Measurements from ENCODE around the gene SDS. TPM values are rescaled to one million over a fixed set of nuclear protein-coding genes. Genes with fewer than 3 reads are reported as not detected.

SDS gene
- total and polyA plus RNA-seq, 2 of the 8 experiments (the other 6 are each of a cell fraction or from before 2014, with no cell fraction given), result 0.21 TPM; not detected in 1

GRCh38 chr12:113371808-113372207 lies 31.9 kb downstream of the SDS start:
- H2BK15ac ChIP-seq (ENCODE audit: low read length), result no peak overlapping the region
- no peak overlapping the region for H3K4me2 ChIP-seq (ENCODE audit: insufficient read depth in 1 of 2, low read depth in 2 of 2, low read length in 2 of 2)
- H2BK120ac ChIP-seq (replicated peaks; ENCODE audit: low read depth, low read length), result no peak overlapping the region
- H3K36me3 ChIP-seq (ENCODE audit: control insufficient read depth in 2 of 4, insufficient read depth in 4 of 4, low read length in 3 of 4), result peaks cover 0 to 7% (median 0%) of the 10 kb centered on the region in 4 experiments; a peak in 5 of 8 replicates
- no peak overlapping the region; the same call in 1 of the 2 replicates for H2BK5ac ChIP-seq (ENCODE audit: low read depth, low read length)
- H3K23me2 ChIP-seq (ENCODE audit: low read depth, low read length), result peaks cover 5% of the 10 kb centered on the region; the same call in 1 of the 2 replicates
- H3K18ac ChIP-seq (ENCODE audit: extremely low read depth, low read length), result no peak overlapping the region
- FAIRE-seq, result no peak
- H4K20me1 ChIP-seq (replicated peaks in 1 of 2; ENCODE audit: control insufficient read depth in 1 of 2, insufficient read depth in 2 of 2, low read length in 2 of 2), result peaks cover 2 to 7% of the 10 kb centered on the region in 2 experiments
- no peak overlapping the region for H4K91ac ChIP-seq (replicated peaks; ENCODE audit: insufficient read length, low read length)
- H3K56ac ChIP-seq (replicated peaks; ENCODE audit: insufficient read length, low read depth, low read length), result no peak overlapping the region
- H3K27ac ChIP-seq (ENCODE audit: low read depth, low read length), result no peak overlapping the region
- no peaks in the 10 kb centered on the region for H3K27me3 ChIP-seq (replicated peaks in 1 of 4; ENCODE audit: control insufficient read depth in 3 of 4, extremely low read depth in 1 of 4, insufficient read depth in 3 of 4, low read length in 3 of 4)
- no peak overlapping the region for H3K9ac ChIP-seq (replicated peaks in 1 of 4; ENCODE audit: extremely low read depth in 1 of 4, low read depth in 3 of 4, low read length in 3 of 4)
- no peaks in the 10 kb centered on the region for H3K4me1 ChIP-seq (replicated peaks in 1 of 4; ENCODE audit: control insufficient read depth in 3 of 4, insufficient read depth in 4 of 4, low read length in 3 of 4)
- H2AK5ac ChIP-seq (ENCODE audit: low read depth, low read length), result no peak overlapping the region
- no peak overlapping the region for H3K14ac ChIP-seq (ENCODE audit: insufficient read length)
- no peak overlapping the region for H3K23ac ChIP-seq (ENCODE audit: insufficient read length)
- ChIA-PET POLR2A (ENCODE audit: partially characterized antibody) (no interaction called here), CTCF (ENCODE audit: partially characterized antibody) (interaction anchor here (1.0 to 1.2 kb wide), 2 partner anchors 11 to 12 kb away, joined by 3 read pairs; no protein-coding TSS in a partner anchor)
- no peaks in the 10 kb centered on the region for H3K9me3 ChIP-seq (ENCODE audit: insufficient read depth in 2 of 2, low read depth in 1 of 2, low read length in 1 of 2)
- WGBS, 2 experiments (ENCODE audit: extremely low coverage in 1 of 2, insufficient coverage in 1 of 2, insufficient read length in 1 of 2, insufficient replicate concordance in 2 of 2, low coverage in 1 of 2, low lambda C conversion rate in 2 of 2, missing lambda C conversion rate in 1 of 2), result 90% methylated on average over 6 of the region's 6 CpGs; no CpG with 5 or more reads in 1 of the 2 experiments
- peaks cover 4% of the 10 kb centered on the region; the same call in 1 of the 2 replicates for H3K79me1 ChIP-seq (ENCODE audit: low read depth, low read length)
- no peak overlapping the region for H4K8ac ChIP-seq (ENCODE audit: extremely low read depth, insufficient read depth, low read length)
- H3K4ac ChIP-seq (replicated peaks; ENCODE audit: insufficient read length, low read depth, low read length), result no peak overlapping the region
- no peak overlapping the region for H3K4me3 ChIP-seq (ENCODE audit: extremely low read depth in 1 of 4, insufficient read depth in 2 of 4, low read depth in 3 of 4, low read length in 4 of 4)
- no peaks in the 10 kb centered on the region for H3K79me2 ChIP-seq (ENCODE audit: control insufficient read depth in 1 of 2, insufficient read depth in 2 of 2, low read length in 2 of 2)
- no peak overlapping the region for H2BK12ac ChIP-seq (ENCODE audit: low read depth, low read length)
- no peak overlapping the region for H2AFZ ChIP-seq (ENCODE audit: low read length)
- no peak overlapping the region for H2BK20ac ChIP-seq (ENCODE audit: low read length)
- DNase-seq (ENCODE audit: low read depth in 1 of 2, low spot score in 2 of 2), result no peak
- H4K5ac ChIP-seq (ENCODE audit: insufficient read length, low read depth, low read length), result no peak overlapping the region
- TF ChIP-seq CHD1 (IDR thresholded peaks at IDR 0.05; ENCODE audit: low read depth, low read length) (no peak), TAF7 (optimal IDR thresholded peaks at IDR 0.05; ENCODE audit: borderline replicate concordance, low read depth, low read length) (no peak), CREB1 (IDR thresholded peaks at IDR 0.05) (no peak), BRCA1 (IDR thresholded peaks at IDR 0.05; ENCODE audit: low read depth, low read length) (no peak), CHD2 (IDR thresholded peaks at IDR 0.05; ENCODE audit: low read length) (no peak), RAD21 (IDR thresholded peaks at IDR 0.05 in 1 of 2, conservative IDR thresholded peaks at IDR 0.05 in 1 of 2; ENCODE audit: low read depth in 2 of 2, low read length in 2 of 2) (no peak), KDM1A (IDR thresholded peaks at IDR 0.05; ENCODE audit: borderline replicate concordance, low read length) (no peak), EP300 (IDR thresholded peaks at IDR 0.05; ENCODE audit: borderline replicate concordance in 1 of 2, low read depth in 2 of 2, low read length in 2 of 2) (no peak), RNF2 (IDR thresholded peaks at IDR 0.05; ENCODE audit: borderline replicate concordance, low read depth, low read length, missing control alignments, poor library complexity, severe bottlenecking) (no peak), SP4 (IDR thresholded peaks at IDR 0.05; ENCODE audit: low read length) (no peak), CBX8 (IDR thresholded peaks at IDR 0.05; ENCODE audit: borderline replicate concordance, low read depth, low read length) (no peak), TCF12 (IDR thresholded peaks at IDR 0.05; ENCODE audit: low read depth, low read length) (no peak), SP2 (IDR thresholded peaks at IDR 0.05; ENCODE audit: low read length) (no peak)
